Stimulated activated CD8-positive, alpha-beta memory T cell treated with anti-CD3 and anti-CD28 coated beads, Interleukin-15, amount 100 ng/mL, for 24 hours (primary cell): ENCODE data around the gene KCNK13.
"Not testable (repeated sequence)": the region's sequence is repeated elsewhere in the genome, so short reads cannot be mapped to it uniquely, and the experiment has no call there.

Source experiments
- DNase-seq: peaks from one replicate; pipeline ENCODE4 v3.0.0-alpha.2; 2020; ENCODE audit warnings: low read depth

KCNK13 gene

DNA sequence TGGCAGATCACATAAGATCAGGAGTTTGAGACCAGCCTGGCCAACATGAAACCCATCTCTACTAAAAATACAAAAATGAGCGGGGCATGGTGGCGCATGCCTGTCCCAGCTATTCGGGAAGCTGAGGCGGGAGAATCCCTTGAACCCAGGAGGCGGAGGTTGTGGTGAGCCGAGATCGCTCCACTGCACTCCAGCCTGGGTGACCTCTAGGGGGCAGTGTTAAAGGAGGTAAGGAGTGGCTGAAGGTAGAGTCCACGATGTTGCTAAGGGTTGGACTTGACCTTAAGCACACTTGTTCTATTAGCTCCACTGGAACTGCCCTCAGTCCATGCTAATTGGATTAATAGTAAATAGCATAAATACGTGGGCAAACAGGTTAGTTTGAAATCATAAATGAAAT lies 132.1 kb downstream of the KCNK13 start:
- no peak for DNase-seq

DNA sequence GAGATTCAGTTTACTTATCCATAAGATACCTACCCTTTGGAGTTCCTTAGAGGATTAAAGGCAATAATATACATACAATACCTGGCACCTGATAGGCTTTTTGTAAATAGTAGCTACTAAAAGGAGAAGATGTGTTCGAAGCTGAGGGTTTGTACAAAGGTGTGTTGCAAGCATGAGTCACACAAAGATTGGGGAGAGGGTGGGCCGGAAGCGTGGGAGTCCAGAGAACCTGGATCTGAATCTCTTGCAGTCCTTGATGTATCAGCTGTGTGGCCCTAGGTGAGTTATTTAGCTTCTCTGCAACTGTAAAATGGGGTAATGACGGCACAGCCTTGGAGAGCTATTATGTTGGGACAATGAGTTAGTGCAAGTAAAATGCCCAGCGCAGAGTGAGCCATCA lies 132.9 kb downstream of the KCNK13 start:
- no peak for DNase-seq

DNA sequence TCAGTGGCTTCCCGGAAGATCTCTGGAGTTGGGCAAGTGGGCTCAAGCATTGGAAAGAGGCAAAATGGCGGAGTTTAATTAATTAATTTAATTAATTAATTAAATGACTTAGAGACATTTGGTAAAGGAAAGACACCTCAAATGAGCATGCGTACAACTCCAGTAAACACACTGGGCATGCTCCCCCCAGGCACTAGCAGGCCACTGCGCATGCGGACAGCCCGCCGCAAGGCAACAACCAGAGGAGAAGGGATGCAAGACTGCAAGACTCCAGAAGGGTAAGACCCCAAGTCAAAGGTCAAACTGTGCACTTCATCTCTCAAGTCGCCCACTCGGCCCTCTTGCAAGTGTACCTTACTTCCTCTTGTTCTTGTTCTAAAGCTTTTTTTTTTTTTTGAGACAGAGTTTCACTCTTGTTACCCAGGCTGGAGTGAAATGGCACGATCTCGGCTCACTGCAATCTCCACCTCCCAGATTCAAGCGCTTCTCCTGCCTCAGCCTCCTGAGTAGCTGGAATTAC lies 136.8 kb downstream of the KCNK13 start:
- DNase-seq: no peak

DNA sequence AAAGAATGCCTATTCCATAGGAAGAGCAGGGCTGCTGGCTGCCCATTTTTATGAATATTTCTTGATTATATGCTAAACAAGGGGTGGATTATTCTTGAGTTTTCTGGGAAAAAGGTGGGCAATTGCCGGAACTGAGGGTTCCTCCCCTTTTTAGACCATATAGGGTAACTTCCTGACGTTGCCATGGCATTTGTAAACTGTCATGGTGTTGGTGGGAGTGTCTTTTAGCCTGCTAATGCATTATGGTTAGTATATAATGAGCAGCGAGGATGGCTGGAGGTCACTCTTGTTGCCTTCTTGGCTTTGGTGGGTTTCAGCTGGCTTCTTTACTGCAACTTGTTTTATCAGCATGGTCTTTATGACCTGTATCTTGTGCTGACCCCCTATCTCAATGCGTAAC lies 138.8 kb downstream of the KCNK13 start:
- not testable (repeated sequence) for DNase-seq

DNA sequence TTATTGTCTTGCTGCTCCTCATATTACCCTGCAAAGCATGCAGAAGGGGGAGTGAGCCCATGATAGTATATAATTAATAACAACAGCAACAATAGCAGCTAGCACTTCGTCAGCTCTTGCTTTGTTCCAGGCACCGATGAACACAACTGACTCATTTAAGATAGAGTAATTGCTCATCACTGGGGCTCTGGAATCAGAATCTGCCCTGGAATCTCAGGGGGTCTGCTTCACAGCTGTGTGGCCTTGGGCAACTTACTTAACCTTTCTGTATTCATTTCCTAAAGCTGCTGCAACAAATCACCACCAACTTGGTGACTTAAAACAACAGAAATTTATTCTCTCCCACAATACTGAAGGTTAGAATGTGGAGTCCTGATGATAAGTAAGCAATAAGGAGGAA lies 139.6 kb downstream of the KCNK13 start:
- no peak for DNase-seq

DNA sequence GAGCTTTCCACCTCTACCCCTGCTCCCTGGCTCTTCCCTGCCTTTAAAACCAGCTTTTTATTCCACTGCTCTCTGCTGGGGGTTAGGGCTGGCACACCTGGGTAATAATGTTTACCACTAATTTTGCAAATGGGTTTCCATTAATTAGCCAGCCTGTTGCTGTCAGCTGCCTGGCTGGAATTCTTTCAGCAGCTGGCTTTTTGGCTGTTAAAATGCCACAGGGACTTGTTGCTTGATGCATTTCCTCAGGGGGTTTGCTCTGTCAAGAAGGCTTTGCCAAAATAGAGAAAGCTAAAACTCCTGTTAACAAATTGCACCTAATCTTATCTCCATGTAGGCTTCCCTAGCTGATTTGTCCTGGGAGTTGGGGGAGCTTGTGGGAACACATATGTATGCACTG lies 142.7 kb downstream of the KCNK13 start:
- DNase-seq: no peak

DNA sequence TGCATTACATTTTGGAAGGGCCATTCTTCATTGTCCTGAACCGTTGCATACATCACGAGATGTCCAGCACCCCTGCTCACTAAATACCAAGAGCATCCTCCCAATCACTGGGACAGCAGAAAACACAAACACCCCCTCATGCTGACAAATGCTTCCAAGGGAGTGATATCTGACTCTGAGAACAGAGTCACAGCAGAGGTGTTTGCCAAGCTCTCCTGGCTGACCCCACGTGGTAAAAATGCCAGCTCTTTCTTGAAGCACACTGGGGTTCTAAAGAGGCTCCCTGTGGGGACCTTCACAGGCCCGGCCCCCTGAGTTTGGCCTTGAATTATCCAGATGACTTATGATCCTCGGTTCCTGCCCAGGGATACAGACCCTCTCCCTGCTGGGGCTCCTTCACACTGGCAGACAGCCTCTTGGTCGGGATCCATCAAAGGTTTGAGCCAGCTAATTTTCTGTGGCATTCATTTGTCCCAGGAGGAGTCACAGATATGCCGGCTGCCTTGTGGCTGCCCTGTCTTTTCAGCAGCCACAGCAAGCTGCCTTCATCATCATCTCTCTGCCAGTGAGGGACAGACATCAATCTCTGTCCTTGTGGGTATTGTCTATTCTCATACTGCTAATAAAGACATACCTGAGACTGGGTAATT lies 151.4 kb downstream of the KCNK13 start:
- no peak for DNase-seq

DNA sequence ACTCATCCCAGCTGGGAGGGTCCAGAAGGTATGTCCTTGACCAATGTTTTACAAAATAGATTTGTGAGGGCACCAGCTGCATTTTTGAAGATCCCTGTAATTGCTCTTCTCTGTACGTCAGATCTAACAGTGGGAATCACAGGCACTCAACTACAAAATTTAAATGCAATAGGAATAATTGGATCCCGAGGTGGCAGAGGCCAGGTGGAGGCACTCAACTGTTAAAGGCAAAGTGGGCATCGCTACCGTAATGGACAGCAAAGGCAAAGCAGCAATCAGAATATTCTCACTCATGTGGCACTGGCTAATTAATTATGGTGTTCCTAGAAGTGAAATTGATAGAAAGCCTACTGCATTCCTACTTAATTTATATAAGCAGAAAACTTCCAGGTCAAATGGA lies 166.7 kb downstream of the KCNK13 start:
- no peak for DNase-seq

DNA sequence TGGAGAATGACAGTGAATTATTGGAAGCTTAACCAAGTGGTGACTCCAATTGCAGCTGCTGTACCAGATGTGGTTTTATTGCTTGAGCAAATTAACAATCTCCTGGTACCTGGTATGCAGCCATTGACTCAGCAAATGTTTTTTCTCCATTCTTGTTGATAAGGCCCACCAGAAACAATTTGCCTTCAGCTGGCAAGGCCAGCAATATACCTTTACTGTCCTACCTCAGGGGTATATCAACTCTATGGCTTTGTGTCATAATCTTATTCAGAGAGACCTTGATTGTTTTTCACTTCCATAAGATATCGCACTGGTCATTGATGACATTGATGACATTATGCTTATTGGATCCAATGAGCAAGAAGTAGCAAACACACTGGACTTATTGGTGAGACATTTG lies 168.1 kb downstream of the KCNK13 start:
- DNase-seq: not testable (repeated sequence)
